OCI-LY3 (cell line): ENCODE measurements around the gene NRAP.

Experiments
- H2AFZ ChIP-seq: fragments of 200-600, 300-600 bp; shearing (Covaris generic); 2 replicates; pipeline ENCODE4 v1.6.0; 2014; ENCODE audit warnings: antibody characterized with exemption, low read depth, low read length
- H3K27ac ChIP-seq: fragments of 200-600, 300-600 bp; sonication (generic); 2 replicates; pipeline ENCODE4 v1.5.1; 2014; ENCODE audit warnings: mild to moderate bottlenecking, low read length, moderate library complexity, mixed read lengths
- H3K27me3 ChIP-seq: fragments of 200-600, 300-600 bp; sonication (generic); 2 replicates; pipeline ENCODE4 v1.6.1; 2014; ENCODE audit warnings: low read depth, low read length, mixed read lengths
- H3K36me3 ChIP-seq: fragments of 200-600, 300-600 bp; sonication (generic); replicated peaks from 2 replicates; pipeline ENCODE3; 2014; ENCODE audit warnings: low read depth, low read length, mixed read lengths
- H3K4me1 ChIP-seq: fragments of 300-600, 200-600 bp; sonication (generic); 2 replicates; pipeline ENCODE4 v1.6.1; 2014; ENCODE audit warnings: low read length, mixed read lengths
- H3K4me2 ChIP-seq: fragments of 200-600, 300-600 bp; sonication (generic); 2 replicates; pipeline ENCODE4 v1.6.1; 2014; ENCODE audit warnings: low read length, mixed read lengths
- H3K4me3 ChIP-seq: fragments of 300-600, 200-600 bp; sonication (generic); 2 replicates; pipeline ENCODE4 v1.5.1; 2014; ENCODE audit warnings: antibody characterized with exemption, mild to moderate bottlenecking, low read length, moderate library complexity
- H3K79me2 ChIP-seq: fragments of 300-600, 200-600 bp; shearing (Covaris generic); 2 replicates; pipeline ENCODE4 v1.6.1; 2014; ENCODE audit warnings: mild to moderate bottlenecking, low read length, mixed read lengths
- H3K9ac ChIP-seq: fragments of 300-600, 200-600 bp; shearing (Covaris generic); 2 replicates; pipeline ENCODE4 v1.6.0; 2014; ENCODE audit warnings: mild to moderate bottlenecking, low read length, moderate library complexity
- H3K9me3 ChIP-seq: fragments of 200-600, 300-600 bp; shearing (Covaris generic); 2 replicates; pipeline ENCODE4 v1.6.1; 2014; ENCODE audit warnings: low read length, mixed read lengths; ENCODE audit not compliant: insufficient read depth
- H4K20me1 ChIP-seq: fragments of 200-600, 300-600 bp; sonication (generic); 2 replicates; pipeline ENCODE4 v1.6.1; 2016; ENCODE audit warnings: low read length, mixed read lengths; ENCODE audit not compliant: insufficient read depth
- CTCF ChIP-seq: fragments of 200-600, 300-600 bp; sonication (generic); IDR thresholded peaks from 2 replicates; pipeline ENCODE4 v1.5.1; 2014; ENCODE audit warnings: antibody characterized with exemption, low read length, low read depth
- EZH2phosphoT487 ChIP-seq: fragments of 200-600 bp; shearing (Covaris generic); IDR thresholded peaks from 2 replicates; pipeline ENCODE4 v1.6.1; 2018; ENCODE audit warnings: antibody characterized with exemption, mixed run types, low read depth

Gene NRAP

DNA sequence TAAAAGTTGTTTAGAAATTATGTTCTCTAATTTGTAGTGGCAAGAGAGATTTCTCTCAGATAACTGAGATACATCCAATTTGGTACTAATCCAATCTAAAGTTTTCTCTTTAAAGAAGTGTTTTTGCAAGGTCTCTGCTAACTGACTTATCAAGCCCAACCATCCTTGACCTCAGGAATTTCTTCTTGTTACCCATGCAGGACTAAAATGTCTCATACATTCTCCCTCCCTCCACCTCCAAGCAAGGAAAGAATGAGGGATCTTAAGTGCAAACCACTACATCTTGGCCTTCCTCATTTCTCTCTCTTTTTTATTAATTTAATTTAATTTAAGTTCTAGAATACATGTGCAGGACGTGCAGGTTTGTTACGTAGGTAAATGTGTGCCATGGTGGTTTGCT lies 12.8 kb downstream of the NRAP start:
- no peaks in the 10 kb centered on the region for H3K36me3 ChIP-seq
- no peak overlapping the region for H2AFZ ChIP-seq
- no peaks in the 10 kb centered on the region for H4K20me1 ChIP-seq
- no peaks in the 10 kb centered on the region for H3K4me1 ChIP-seq
- no peak overlapping the region for H3K9ac ChIP-seq
- H3K4me3 ChIP-seq = no peak overlapping the region
- 0 out of 2 replicates have a peak, but pooled peaks cover 4% of the 10 kb centered on the region for H3K27me3 ChIP-seq
- no peak overlapping the region for H3K4me2 ChIP-seq
- H3K79me2 ChIP-seq = no peaks in the 10 kb centered on the region
- no peak for TF ChIP-seq EZH2phosphoT487
- no peak for TF ChIP-seq CTCF
- no peaks in the 10 kb centered on the region for H3K9me3 ChIP-seq
- H3K27ac ChIP-seq = no peak overlapping the region

GRCh38 chr10:113650172-113650571 lies 13.7 kb downstream of the NRAP start:
- no peaks in the 10 kb centered on the region for H4K20me1 ChIP-seq
- no peak for TF ChIP-seq CTCF
- no peak for TF ChIP-seq EZH2phosphoT487
- no peaks in the 10 kb centered on the region for H3K79me2 ChIP-seq
- H3K9ac ChIP-seq = no peak overlapping the region
- H3K4me3 ChIP-seq = no peak overlapping the region
- H3K4me2 ChIP-seq = no peak overlapping the region
- H3K4me1 ChIP-seq = no peaks in the 10 kb centered on the region
- H2AFZ ChIP-seq = no peak overlapping the region
- no peak overlapping the region for H3K27ac ChIP-seq
- H3K36me3 ChIP-seq = no peaks in the 10 kb centered on the region
- H3K9me3 ChIP-seq = no peaks in the 10 kb centered on the region
- 0 out of 2 replicates have a peak, but pooled peaks cover 4% of the 10 kb centered on the region for H3K27me3 ChIP-seq

DNA sequence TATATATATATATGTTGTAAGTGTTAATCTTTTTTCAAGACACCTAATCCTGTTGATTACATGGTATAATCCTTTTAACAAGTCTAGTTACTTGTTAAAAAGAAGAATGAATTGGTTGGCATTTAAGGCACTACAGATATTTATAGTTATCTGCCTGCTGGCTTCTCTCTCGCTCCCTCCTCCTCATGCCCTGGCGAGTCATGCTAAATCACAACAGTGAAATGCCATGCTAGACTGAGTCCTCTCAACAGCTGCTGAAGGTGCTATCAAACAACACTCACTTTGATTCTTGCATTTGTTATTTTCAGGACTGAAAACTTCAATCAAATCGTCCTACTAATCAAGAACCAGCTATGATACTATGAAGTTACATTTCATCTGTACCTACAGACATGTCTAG lies 15.4 kb downstream of the NRAP start:
- no peak overlapping the region for H2AFZ ChIP-seq
- H3K36me3 ChIP-seq = no peaks in the 10 kb centered on the region
- no peak for TF ChIP-seq EZH2phosphoT487
- no peak for TF ChIP-seq CTCF
- H4K20me1 ChIP-seq = no peaks in the 10 kb centered on the region
- no peak overlapping the region for H3K9ac ChIP-seq
- H3K9me3 ChIP-seq = no peaks in the 10 kb centered on the region
- H3K79me2 ChIP-seq = no peaks in the 10 kb centered on the region
- no peak overlapping the region for H3K4me2 ChIP-seq
- H3K4me1 ChIP-seq = no peaks in the 10 kb centered on the region
- H3K27ac ChIP-seq = no peak overlapping the region
- no peak overlapping the region for H3K4me3 ChIP-seq
- 0 out of 2 replicates have a peak, but pooled peaks cover 4% of the 10 kb centered on the region for H3K27me3 ChIP-seq

DNA sequence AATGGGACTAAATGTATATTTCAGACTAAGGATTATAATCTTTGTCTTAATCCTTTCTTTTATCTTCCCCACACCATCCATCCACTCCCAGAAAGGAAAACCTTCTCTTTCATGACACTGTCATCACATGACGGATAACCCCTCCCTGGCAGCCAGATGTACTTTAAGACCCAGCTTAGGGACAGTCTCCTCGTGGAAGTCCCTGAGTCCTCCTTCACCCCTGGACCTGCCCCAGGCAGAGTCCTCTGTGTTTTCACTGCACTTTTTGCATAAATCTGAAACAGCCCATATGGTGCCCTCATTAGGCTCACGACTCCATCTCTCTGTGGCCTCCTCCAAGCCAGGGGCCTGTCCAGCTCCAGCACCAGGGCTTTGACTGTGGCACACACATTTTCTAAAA lies 16.0 kb downstream of the NRAP start:
- Histone ChIP-seq H3K9me3 (no peaks in the 10 kb centered on the region), H3K4me3 (no peak overlapping the region), H2AFZ (no peak overlapping the region), H3K27ac (no peak overlapping the region), H3K79me2 (no peaks in the 10 kb centered on the region), H3K9ac (no peak overlapping the region), H3K4me2 (no peak overlapping the region), H4K20me1 (no peaks in the 10 kb centered on the region), H3K4me1 (no peaks in the 10 kb centered on the region), H3K36me3 (no peaks in the 10 kb centered on the region), H3K27me3 (peaks cover 5% of the 10 kb centered on the region; the same call in 1 of the 2 replicates)
- no peak for TF ChIP-seq EZH2phosphoT487
- TF ChIP-seq CTCF = no peak
